Measurements from ENCODE around the gene PTPN4.

Gene PTPN4

GRCh38 chr2:119860924-119861323, 101.2 kb downstream of the PTPN4 start:
- DNase-seq: no peak

GRCh38 chr2:119862127-119862889, 102.6 kb downstream of the PTPN4 start:
- DNase-seq: no peak

GRCh38 chr2:119864318-119864717, 104.6 kb downstream of the PTPN4 start:
- DNase-seq: no peak

- DNase-seq: no peak
Measured at GRCh38 chr2:119871725-119872124, 112.0 kb downstream of the PTPN4 start.

- no peak for DNase-seq
Measured at GRCh38 chr2:119873350-119874315, 113.9 kb downstream of the PTPN4 start.

- no peak for DNase-seq
Measured at GRCh38 chr2:119879502-119879901, 119.8 kb downstream of the PTPN4 start.

- no peak for DNase-seq
Measured at GRCh38 chr2:119888680-119889079, 129.0 kb downstream of the PTPN4 start.

- no peak for DNase-seq
Measured at GRCh38 chr2:119897736-119898395, 138.1 kb downstream of the PTPN4 start.

- no peak for DNase-seq
Measured at GRCh38 chr2:119901013-119901412, 141.3 kb downstream of the PTPN4 start.

GRCh38 chr2:119910566-119910965, 150.8 kb downstream of the PTPN4 start:
- no peak for DNase-seq

- DNase-seq: no peak
Measured at GRCh38 chr2:119914266-119914665, 154.5 kb downstream of the PTPN4 start.

- no peak for DNase-seq
Measured at GRCh38 chr2:119921825-119922224, 162.1 kb downstream of the PTPN4 start.

GRCh38 chr2:119922699-119923098, 163.0 kb downstream of the PTPN4 start:
- no peak for DNase-seq

- no peak for DNase-seq
Measured at GRCh38 chr2:119929537-119929936, 169.8 kb downstream of the PTPN4 start.

GRCh38 chr2:119932809-119933208, 173.1 kb downstream of the PTPN4 start:
- no peak for DNase-seq

- no peak for DNase-seq
Measured at GRCh38 chr2:119934319-119934718, 174.6 kb downstream of the PTPN4 start.

GRCh38 chr2:119937680-119938079, 178.0 kb downstream of the PTPN4 start:
- DNase-seq: no peak

- DNase-seq: no peak
Measured at GRCh38 chr2:119939915-119940314, 180.2 kb downstream of the PTPN4 start.

GRCh38 chr2:119940856-119941255, 181.1 kb downstream of the PTPN4 start:
- no peak for DNase-seq

GRCh38 chr2:119941388-119941787, 181.7 kb downstream of the PTPN4 start:
- DNase-seq: no peak

- no peak for DNase-seq
Measured at GRCh38 chr2:119941981-119942513, 182.3 kb downstream of the PTPN4 start.

- DNase-seq: no peak
Measured at GRCh38 chr2:119943058-119943457, 183.3 kb downstream of the PTPN4 start.

GRCh38 chr2:119947535-119947934, 187.8 kb downstream of the PTPN4 start:
- no peak for DNase-seq
